ENCODE results near the gene ERCC1.

The ERCC1 gene

DNA sequence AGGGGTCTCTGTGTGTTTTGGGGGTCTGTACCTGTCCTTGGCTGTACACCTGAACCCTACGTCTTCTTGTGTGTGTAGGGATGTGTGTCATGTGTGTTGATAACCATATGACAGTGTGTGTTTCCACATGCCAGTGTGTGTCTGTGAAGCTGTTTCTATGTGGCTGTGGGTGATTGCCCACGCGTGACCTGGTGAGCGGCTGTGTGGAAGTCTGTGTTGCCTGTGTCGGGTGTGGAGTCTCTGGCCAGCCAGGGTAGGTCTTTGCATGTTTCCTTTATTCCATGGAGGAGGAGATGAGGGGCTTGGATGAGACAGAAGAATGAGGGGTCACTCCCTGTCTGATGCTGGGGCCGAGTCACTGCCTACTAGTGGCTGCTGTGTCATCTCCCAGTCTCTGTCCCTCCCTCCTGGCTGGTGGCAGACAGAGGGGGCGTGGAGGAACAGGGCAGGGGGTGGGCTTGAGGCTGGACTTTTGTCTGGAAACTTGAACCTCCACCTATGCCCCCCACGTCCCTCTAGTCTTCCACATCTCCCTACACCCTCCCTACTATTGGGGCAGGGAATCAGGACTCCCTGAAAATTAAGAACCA, 41.2 kb upstream of the ERCC1 start:
- TF ChIP-seq, protein P1, sequence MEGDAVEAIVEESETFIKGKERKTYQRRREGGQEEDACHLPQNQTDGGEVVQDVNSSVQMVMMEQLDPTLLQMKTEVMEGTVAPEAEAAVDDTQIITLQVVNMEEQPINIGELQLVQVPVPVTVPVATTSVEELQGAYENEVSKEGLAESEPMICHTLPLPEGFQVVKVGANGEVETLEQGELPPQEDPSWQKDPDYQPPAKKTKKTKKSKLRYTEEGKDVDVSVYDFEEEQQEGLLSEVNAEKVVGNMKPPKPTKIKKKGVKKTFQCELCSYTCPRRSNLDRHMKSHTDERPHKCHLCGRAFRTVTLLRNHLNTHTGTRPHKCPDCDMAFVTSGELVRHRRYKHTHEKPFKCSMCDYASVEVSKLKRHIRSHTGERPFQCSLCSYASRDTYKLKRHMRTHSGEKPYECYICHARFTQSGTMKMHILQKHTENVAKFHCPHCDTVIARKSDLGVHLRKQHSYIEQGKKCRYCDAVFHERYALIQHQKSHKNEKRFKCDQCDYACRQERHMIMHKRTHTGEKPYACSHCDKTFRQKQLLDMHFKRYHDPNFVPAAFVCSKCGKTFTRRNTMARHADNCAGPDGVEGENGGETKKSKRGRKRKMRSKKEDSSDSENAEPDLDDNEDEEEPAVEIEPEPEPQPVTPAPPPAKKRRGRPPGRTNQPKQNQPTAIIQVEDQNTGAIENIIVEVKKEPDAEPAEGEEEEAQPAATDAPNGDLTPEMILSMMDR (IDR thresholded peaks at IDR 0.05; ENCODE audit: low read length, missing control alignments): no peak
- no peak overlapping the region for H3K4me3 ChIP-seq (replicated peaks; ENCODE audit: low read depth, low read length)
- DNase-seq (ENCODE audit: low read depth): no peak

GRCh38 chr19:45464274-45464673, 40.6 kb upstream of the ERCC1 start:
- H3K4me3 ChIP-seq (replicated peaks; ENCODE audit: low read depth, low read length): no peak overlapping the region
- TF ChIP-seq, protein P1 (IDR thresholded peaks at IDR 0.05; ENCODE audit: low read length, missing control alignments): no peak
- DNase-seq (ENCODE audit: low read depth): no peak

DNA sequence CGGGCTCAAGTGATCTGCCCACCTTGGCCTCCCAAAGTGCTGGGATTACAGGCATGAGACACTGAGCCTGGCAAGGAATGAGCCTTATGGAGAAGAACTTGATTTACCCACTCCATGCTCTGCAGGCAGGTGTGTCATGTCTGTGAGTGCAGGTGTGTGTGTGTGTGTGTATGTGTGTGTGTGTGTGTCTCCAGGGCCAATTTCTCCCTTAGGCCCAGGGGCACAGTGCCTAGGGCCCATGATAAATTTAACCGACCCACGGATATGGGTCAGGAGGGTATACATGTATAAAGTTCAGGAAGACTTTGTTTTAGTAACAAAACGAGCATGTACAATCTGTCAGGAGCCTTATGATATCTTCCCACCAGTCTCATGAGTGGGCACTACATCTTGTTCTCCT, 39.5 kb upstream of the ERCC1 start:
- DNase-seq (ENCODE audit: low read depth): no peak
- H3K4me3 ChIP-seq (replicated peaks; ENCODE audit: low read depth, low read length): no peak overlapping the region
- TF ChIP-seq, protein P1 (IDR thresholded peaks at IDR 0.05; ENCODE audit: low read length, missing control alignments): no peak

GRCh38 chr19:45462174-45462573, 38.5 kb upstream of the ERCC1 start:
- DNase-seq (ENCODE audit: low read depth): no peak
- TF ChIP-seq, protein P1 (IDR thresholded peaks at IDR 0.05; ENCODE audit: low read length, missing control alignments): no peak
- H3K4me3 ChIP-seq (replicated peaks; ENCODE audit: low read depth, low read length): no peak overlapping the region

DNA sequence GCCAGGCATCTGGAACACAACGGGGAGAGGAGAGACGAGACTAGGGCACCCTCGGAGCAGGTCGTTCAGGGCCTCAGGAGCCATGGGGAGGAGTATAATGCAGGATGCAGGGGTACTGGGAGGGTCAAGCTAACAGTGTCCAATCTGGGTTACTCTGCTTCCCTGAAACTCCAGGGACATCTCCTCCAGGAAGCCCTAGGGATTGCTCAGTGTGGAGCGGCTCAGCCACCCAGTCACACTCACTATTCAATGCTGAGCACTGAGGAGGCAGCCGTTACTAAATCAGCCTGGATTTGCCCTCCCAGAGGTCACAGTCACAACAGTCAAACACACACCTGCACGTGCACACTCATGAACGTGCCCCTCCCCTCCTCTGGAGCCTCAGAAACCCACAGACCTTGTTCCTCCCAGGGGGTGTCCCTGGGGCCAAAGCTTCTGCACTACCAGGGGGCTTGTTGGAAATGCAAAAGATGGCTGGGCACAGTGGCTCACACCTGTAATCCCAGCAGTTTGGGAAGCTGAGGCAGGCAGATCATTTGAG, 37.2 kb upstream of the ERCC1 start:
- TF ChIP-seq, protein P1 (IDR thresholded peaks at IDR 0.05; ENCODE audit: low read length, missing control alignments): no peak
- DNase-seq (ENCODE audit: low read depth): no peak

GRCh38 chr19:45457776-45458175, 34.1 kb upstream of the ERCC1 start:
- H3K4me3 ChIP-seq (replicated peaks; ENCODE audit: low read depth, low read length): no peak overlapping the region
- TF ChIP-seq, protein P1 (IDR thresholded peaks at IDR 0.05; ENCODE audit: low read length, missing control alignments): no peak
- DNase-seq (ENCODE audit: low read depth): no peak

More for the DNA sequence above, 37.2 kb upstream of the ERCC1 start:
- no peak overlapping the region for H3K4me3 ChIP-seq (replicated peaks; ENCODE audit: low read depth, low read length)

DNA sequence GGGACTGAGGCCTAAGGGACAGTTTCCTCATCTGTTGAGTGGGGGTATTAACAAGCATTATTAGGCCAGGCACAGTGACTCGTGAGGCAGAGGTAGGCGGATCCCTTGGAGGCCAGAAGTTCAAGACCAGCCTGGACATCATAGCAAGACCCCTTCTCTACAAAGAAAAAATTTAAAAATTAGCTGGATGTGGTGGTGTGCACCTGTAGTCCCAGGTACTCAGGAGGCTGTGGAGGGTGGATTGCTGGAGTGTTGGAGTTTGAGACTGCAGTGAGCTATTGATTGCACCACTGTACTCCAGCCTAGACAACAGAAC, 32.7 kb upstream of the ERCC1 start:
- DNase-seq (ENCODE audit: low read depth): no peak
- TF ChIP-seq, protein P1 (IDR thresholded peaks at IDR 0.05; ENCODE audit: low read length, missing control alignments): no peak
- no peak overlapping the region for H3K4me3 ChIP-seq (replicated peaks; ENCODE audit: low read depth, low read length)

Measured in fibroblast of pulmonary artery (primary cell).